BE2C (cell line): Measurements from ENCODE around the gene ACMSD.
"Not testable (repeated sequence)": the region's sequence is repeated elsewhere in the genome, so short reads cannot be mapped to it uniquely, and the experiment has no call there.

Experiments
- DNase-seq: peaks from one replicate; pipeline ENCODE4 v3.0.0-alpha.2; 2020
- H3K27me3 ChIP-seq: fragments of 250-450 bp; sonication (Bioruptor Pico); 2 replicates; pipeline ENCODE4 v1.5.1; 2020; ENCODE audit warnings: mild to moderate bottlenecking
- H3K36me3 ChIP-seq: fragments of 250-450 bp; sonication (Bioruptor Pico); 2 replicates; pipeline ENCODE4 v1.5.1; 2020; ENCODE audit warnings: mild to moderate bottlenecking
- H3K4me1 ChIP-seq: fragments of 250-450 bp; sonication (Bioruptor Pico); 2 replicates; pipeline ENCODE4 v1.5.1; 2020
- H3K4me3 ChIP-seq: 2 replicates; pipeline ENCODE4 v1.5.1; 2011; ENCODE audit warnings: low read depth, low read length
- H3K9me3 ChIP-seq: fragments of 250-450 bp; sonication (Bioruptor Pico); 2 replicates; pipeline ENCODE4 v1.5.1; 2020
- CTCF ChIP-seq: IDR thresholded peaks from 2 replicates; pipeline ENCODE4 v1.5.1; 2012; ENCODE audit warnings: mild to moderate bottlenecking, low read depth, low read length

ACMSD gene

GRCh38 chr2:134823431-134823830 is 15.0 kb upstream of the ACMSD start:
- no peaks in the 10 kb centered on the region for H3K36me3 ChIP-seq
- no peak overlapping the region for H3K4me3 ChIP-seq
- H3K27me3 ChIP-seq, result no peaks in the 10 kb centered on the region
- no peaks in the 10 kb centered on the region for H3K4me1 ChIP-seq
- no peaks in the 10 kb centered on the region for H3K9me3 ChIP-seq
- TF ChIP-seq CTCF, result no peak
- DNase-seq, result no peak

- no peaks in the 10 kb centered on the region for H3K9me3 ChIP-seq
- TF ChIP-seq CTCF, result no peak
- H3K36me3 ChIP-seq, result no peaks in the 10 kb centered on the region
- no peaks in the 10 kb centered on the region for H3K27me3 ChIP-seq
- H3K4me1 ChIP-seq, result no peaks in the 10 kb centered on the region
- no peak for DNase-seq
- H3K4me3 ChIP-seq, result no peak overlapping the region
These were observed 14.6 kb upstream of the ACMSD start for GRCh38 chr2:134823832-134824231.

- H3K27me3 ChIP-seq, H3K4me1 ChIP-seq, H3K4me3 ChIP-seq, DNase-seq, H3K9me3 ChIP-seq, H3K36me3 ChIP-seq: not testable (repeated sequence)
These were observed 12.7 kb upstream of the ACMSD start for GRCh38 chr2:134825716-134826115.

- no peaks in the 10 kb centered on the region for H3K27me3 ChIP-seq
- H3K4me1 ChIP-seq, result no peaks in the 10 kb centered on the region
- H3K9me3 ChIP-seq, result no peaks in the 10 kb centered on the region
- no peak overlapping the region for H3K4me3 ChIP-seq
- TF ChIP-seq CTCF, result no peak
- no peak for DNase-seq
- no peaks in the 10 kb centered on the region for H3K36me3 ChIP-seq
These were observed 2.9 kb upstream of the ACMSD start for GRCh38 chr2:134835471-134835870.

- H3K36me3 ChIP-seq, result no peaks in the 10 kb centered on the region
- TF ChIP-seq CTCF, result no peak
- no peaks in the 10 kb centered on the region for H3K27me3 ChIP-seq
- H3K4me3 ChIP-seq, result no peak overlapping the region
- H3K9me3 ChIP-seq, result no peaks in the 10 kb centered on the region
- no peak for DNase-seq
- no peaks in the 10 kb centered on the region for H3K4me1 ChIP-seq
These were observed 1.4 kb upstream of the ACMSD start for GRCh38 chr2:134836986-134837385.

GRCh38 chr2:134839649-134840048 is 1.2 kb downstream of the ACMSD start:
- Histone ChIP-seq H3K4me1 (no peaks in the 10 kb centered on the region), H3K9me3 (no peaks in the 10 kb centered on the region), H3K4me3 (no peak overlapping the region), H3K27me3 (no peaks in the 10 kb centered on the region), H3K36me3 (no peaks in the 10 kb centered on the region)
- DNase-seq, result no peak
- TF ChIP-seq CTCF, result no peak

GRCh38 chr2:134842930-134843490 is 4.6 kb downstream of the ACMSD start:
- Histone ChIP-seq H3K4me3 (no peak overlapping the region), H3K36me3 (no peaks in the 10 kb centered on the region), H3K9me3 (no peaks in the 10 kb centered on the region), H3K27me3 (no peaks in the 10 kb centered on the region), H3K4me1 (no peaks in the 10 kb centered on the region)
- DNase-seq, result no peak
- TF ChIP-seq CTCF, result no peak
